ENCODE data around the gene CMTM5.

Gene CMTM5

DNA sequence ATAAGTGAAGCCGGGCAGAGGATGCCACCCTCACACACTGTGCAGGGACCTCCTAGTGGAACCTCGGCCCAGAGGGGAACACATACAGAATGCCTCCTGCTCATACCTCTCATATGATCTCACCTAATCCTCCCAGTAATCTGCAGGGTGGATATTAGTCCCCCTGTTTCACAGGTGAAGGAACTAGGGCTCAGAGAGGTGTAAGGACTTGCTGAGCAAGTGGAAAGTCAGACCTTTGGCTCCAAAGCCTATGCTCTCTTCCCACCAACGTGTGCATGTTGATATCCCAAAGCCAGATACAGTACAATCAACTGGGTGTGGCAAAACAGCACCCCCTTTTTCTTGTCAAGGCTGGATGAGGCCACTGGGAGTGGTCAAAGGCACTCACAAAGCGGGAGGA lies 27.1 kb downstream of the CMTM5 start:
- no peak for TF ChIP-seq CTCF (IDR thresholded peaks at IDR 0.05; ENCODE audit: low read length, missing control alignments)
- H3K4me3 ChIP-seq (replicated peaks; ENCODE audit: low read depth, low read length) = no peak overlapping the region
- DNase-seq (ENCODE audit: low read depth) = no peak

- TF ChIP-seq CTCF (IDR thresholded peaks at IDR 0.05; ENCODE audit: low read length, missing control alignments) = no peak
- no peak for DNase-seq (ENCODE audit: low read depth)
- no peak overlapping the region for H3K4me3 ChIP-seq (replicated peaks; ENCODE audit: low read depth, low read length)
These were observed 27.6 kb downstream of the CMTM5 start for GRCh38 chr14:23404331-23404900.

- H3K4me3 ChIP-seq (replicated peaks; ENCODE audit: low read depth, low read length) = no peak overlapping the region
These were observed 28.2 kb downstream of the CMTM5 start for GRCh38 chr14:23405096-23405495.

DNA sequence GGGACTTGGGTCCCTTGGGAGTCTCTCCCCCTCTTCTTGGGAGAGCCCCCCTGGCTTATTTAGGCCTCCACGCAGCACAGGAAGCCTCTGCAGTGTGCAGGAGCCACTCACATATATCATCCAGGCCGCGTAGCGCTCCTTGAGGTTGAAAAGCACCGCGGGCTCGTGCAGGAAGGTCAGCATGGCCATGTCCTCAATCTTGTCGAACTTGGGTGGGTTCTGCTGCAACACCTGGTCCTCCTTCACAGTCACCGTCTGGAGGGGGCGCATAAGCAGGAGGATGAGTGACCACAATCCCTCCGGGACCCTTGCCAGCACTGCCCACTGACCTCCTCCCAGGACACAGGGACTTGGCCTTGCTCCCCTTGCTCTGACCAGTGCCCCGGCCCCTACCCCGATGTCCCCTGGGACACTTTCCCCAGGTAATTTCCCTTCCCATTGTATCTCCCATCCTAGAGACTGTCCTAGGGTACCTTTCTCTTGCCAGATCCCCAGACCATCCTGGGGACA lies 28.7 kb downstream of the CMTM5 start:
- H3K4me3 ChIP-seq (replicated peaks; ENCODE audit: low read depth, low read length) = no peak overlapping the region
- TF ChIP-seq CTCF (IDR thresholded peaks at IDR 0.05; ENCODE audit: low read length, missing control alignments) = no peak
- no peak for DNase-seq (ENCODE audit: low read depth)

More at GRCh38 chr14:23405096-23405495, 28.2 kb downstream of the CMTM5 start:
- TF ChIP-seq CTCF (IDR thresholded peaks at IDR 0.05; ENCODE audit: low read length, missing control alignments) = no peak
- DNase-seq (ENCODE audit: low read depth) = no peak

- TF ChIP-seq CTCF (IDR thresholded peaks at IDR 0.05; ENCODE audit: low read length, missing control alignments) = no peak
- no peak for DNase-seq (ENCODE audit: low read depth)
- no peak overlapping the region for H3K4me3 ChIP-seq (replicated peaks; ENCODE audit: low read depth, low read length)
These were observed 29.4 kb downstream of the CMTM5 start for GRCh38 chr14:23406244-23406643.

DNA sequence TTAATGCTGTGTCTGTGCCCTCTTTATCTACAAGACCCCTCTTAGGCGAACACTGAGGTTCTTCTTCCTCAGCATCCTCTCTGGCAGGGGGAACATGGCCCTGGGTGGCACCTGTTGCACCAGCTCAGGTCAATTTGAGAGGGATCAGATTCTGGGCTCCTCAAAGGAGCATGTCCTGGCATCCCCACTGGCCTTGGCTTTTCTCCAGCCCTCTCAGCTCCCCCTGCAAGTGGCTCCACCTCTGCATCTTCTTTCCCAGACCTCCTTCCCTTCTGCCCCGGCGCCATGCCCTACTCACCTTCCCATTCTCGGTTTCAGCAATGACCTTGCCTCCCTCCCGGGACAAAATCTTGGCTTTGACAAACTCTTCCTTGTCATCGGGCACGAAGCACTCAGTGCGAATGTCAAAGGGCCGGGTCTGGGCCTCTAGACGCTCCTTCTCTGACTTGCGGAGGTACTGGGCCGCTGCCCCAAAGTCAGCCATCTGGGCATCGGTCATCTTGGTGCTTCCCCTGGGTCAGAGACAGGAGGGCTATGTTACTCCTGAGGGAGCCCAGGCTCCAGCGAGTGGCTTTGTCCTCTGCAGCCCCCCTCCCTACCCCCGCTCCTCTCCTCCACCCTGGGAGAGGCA lies 30.0 kb downstream of the CMTM5 start:
- no peak overlapping the region for H3K4me3 ChIP-seq (replicated peaks; ENCODE audit: low read depth, low read length)
- TF ChIP-seq CTCF (IDR thresholded peaks at IDR 0.05; ENCODE audit: low read length, missing control alignments) = no peak
- DNase-seq (ENCODE audit: low read depth) = no peak
